Testis (tissue), 2 donors: ENCODE measurements around the gene LGR5.

ENCODE experiments used
- POLR2A ChIP-seq: fragments of 450-650 bp; IDR thresholded peaks from one replicate; pipeline ENCODE4 v1.6.1; 2017; ENCODE audit warnings: antibody characterized with exemption, mild to moderate bottlenecking, moderate library complexity
- TF ChIP-seq, protein P1 (sequence below), 3 experiments: fragments of 450-650 bp in 2 of 3; fragments of 200-600 bp in 1 of 3; sonication (generic) in 1 of 3; IDR thresholded peaks; one replicate each; pipeline ENCODE4 v1.5.1; 2016 to 2019; ENCODE audit warnings: antibody characterized with exemption in 3 of 3, mild to moderate bottlenecking in 2 of 3, moderate library complexity in 1 of 3

DNA sequence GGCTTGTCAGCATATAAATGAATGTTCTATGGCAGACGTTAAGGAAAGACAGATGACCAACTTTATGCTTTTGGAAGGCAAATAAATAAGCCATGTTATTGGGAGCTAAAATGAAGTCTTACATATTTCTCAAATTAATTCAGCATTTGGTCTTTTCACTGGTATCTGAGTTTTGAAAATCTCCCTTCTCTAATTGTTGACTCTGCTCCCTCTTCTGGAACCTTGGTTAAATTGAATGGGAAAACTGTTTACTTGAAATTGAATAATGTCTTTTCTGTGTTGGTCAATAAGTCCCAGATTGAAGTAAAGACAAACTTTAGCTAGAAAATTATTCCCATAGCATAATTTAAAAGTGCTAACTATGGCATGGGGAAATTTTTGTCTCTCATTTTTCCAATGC is 38.7 kb downstream of the LGR5 start:
- TF ChIP-seq, protein P1, sequence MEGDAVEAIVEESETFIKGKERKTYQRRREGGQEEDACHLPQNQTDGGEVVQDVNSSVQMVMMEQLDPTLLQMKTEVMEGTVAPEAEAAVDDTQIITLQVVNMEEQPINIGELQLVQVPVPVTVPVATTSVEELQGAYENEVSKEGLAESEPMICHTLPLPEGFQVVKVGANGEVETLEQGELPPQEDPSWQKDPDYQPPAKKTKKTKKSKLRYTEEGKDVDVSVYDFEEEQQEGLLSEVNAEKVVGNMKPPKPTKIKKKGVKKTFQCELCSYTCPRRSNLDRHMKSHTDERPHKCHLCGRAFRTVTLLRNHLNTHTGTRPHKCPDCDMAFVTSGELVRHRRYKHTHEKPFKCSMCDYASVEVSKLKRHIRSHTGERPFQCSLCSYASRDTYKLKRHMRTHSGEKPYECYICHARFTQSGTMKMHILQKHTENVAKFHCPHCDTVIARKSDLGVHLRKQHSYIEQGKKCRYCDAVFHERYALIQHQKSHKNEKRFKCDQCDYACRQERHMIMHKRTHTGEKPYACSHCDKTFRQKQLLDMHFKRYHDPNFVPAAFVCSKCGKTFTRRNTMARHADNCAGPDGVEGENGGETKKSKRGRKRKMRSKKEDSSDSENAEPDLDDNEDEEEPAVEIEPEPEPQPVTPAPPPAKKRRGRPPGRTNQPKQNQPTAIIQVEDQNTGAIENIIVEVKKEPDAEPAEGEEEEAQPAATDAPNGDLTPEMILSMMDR (IDR thresholded peaks at IDR 0.05) = no peak
- TF ChIP-seq POLR2A = no peak
